C1 segment of cervical spinal cord (tissue), 14 donors: ENCODE measurements around the gene SPDYE9.
"Not testable (repeated sequence)": the region's sequence is repeated elsewhere in the genome, so short reads cannot be mapped to it uniquely, and the experiment has no call there.

Source experiments
- DNase-seq, 14 donors: peaks; one replicate each; lab custom pipeline; 2025; lab: John Stamatoyannopoulos, UW

SPDYE9 gene

GRCh38 chr7:73085938-73086337 lies at the start of gene SPDYE9:
Gene SPDYE9, minus strand, starts transcription at chr7:73086038. Its CDS starts 1,800 bp downstream, at chr7:73084238.
- DNase-seq, result not testable (repeated sequence)

- not testable (repeated sequence) for DNase-seq
Observed at GRCh38 chr7:73134866-73135265, 49.0 kb upstream of the SPDYE9 start.

GRCh38 chr7:73132651-73133217 lies 46.9 kb upstream of the SPDYE9 start:
- DNase-seq, result not testable (repeated sequence)

GRCh38 chr7:73130612-73131011 lies 44.8 kb upstream of the SPDYE9 start:
- DNase-seq, result not testable (repeated sequence)

GRCh38 chr7:73124126-73124525 lies 38.3 kb upstream of the SPDYE9 start:
- DNase-seq, result not testable (repeated sequence)

GRCh38 chr7:73122778-73123447 lies 37.1 kb upstream of the SPDYE9 start:
- not testable (repeated sequence) for DNase-seq

GRCh38 chr7:73118155-73118554 lies 32.3 kb upstream of the SPDYE9 start:
- DNase-seq, result not testable (repeated sequence)

GRCh38 chr7:73057811-73058210 lies 28.0 kb downstream of the SPDYE9 start, which contains the start of gene SPDYE11:
Gene SPDYE11, minus strand, starts transcription at chr7:73057911. Its CDS starts 1,800 bp downstream, at chr7:73056111.
- not testable (repeated sequence) for DNase-seq

- not testable (repeated sequence) for DNase-seq
Observed at GRCh38 chr7:73029666-73030065, 56.2 kb downstream of the SPDYE9 start, which contains the start of gene SPDYE8. Gene SPDYE8, minus strand, starts transcription at chr7:73029766. Its CDS starts 1,800 bp downstream, at chr7:73027966.
